HepG2 (cell line): ENCODE data around the gene ARCN1. TPM values are rescaled to one million over a fixed set of nuclear protein-coding genes. Genes with fewer than 3 reads are reported as not detected.

Source experiments
- ATAD3A ChIP-seq: sonication (generic); formaldehyde crosslinking; IDR thresholded peaks from 2 replicates; pipeline ENCODE4 v1.4.0; 2020; ENCODE audit warnings: missing genetic modification reagents
- ATM ChIP-seq: fragments of 450-650 bp; IDR thresholded peaks from 2 replicates; pipeline ENCODE4 v1.7.1; 2017; ENCODE audit warnings: mild to moderate bottlenecking, borderline replicate concordance
- JARID2 ChIP-seq: sonication (generic); formaldehyde crosslinking; IDR thresholded peaks from 2 replicates; pipeline ENCODE4 v1.8.1; 2023; ENCODE audit warnings: missing genetic modification reagents, inconsistent platforms; ENCODE audit not compliant: insufficient replicate concordance
- POLR2AphosphoS5 ChIP-seq: IDR thresholded peaks from 2 replicates; pipeline ENCODE4 v1.6.1; 2012; ENCODE audit warnings: low read depth, low read length
- ZNF224 ChIP-seq: sonication (generic); formaldehyde crosslinking; IDR thresholded peaks from 2 replicates; pipeline ENCODE4 v1.5.0; 2020; ENCODE audit warnings: mild to moderate bottlenecking, missing genetic modification reagents
- ZNF788 ChIP-seq: sonication (generic); formaldehyde crosslinking; IDR thresholded peaks from 2 replicates; pipeline ENCODE4 v1.5.0; 2020; ENCODE audit warnings: mild to moderate bottlenecking, missing genetic modification reagents, borderline replicate concordance
- polyA plus RNA-seq, 8 experiments: library from polyadenylated mRNA; depleted of rRNA in 3 of 8; stranded (reverse) in 7 of 8; unstranded in 1 of 8; fragments of >200 nt; fragmentation: Illumina TruSeq in 4 of 8; extraction: Trizol in 4 of 8; gene quantifications; 2 replicates each; pipeline versions ENCODE4 v1.2.1 to v1.2.3, GENCODE V29; 2011 to 2016; ENCODE audit warnings: low read depth in 4 of 8, missing spikeins in 1 of 8, mixed read lengths in 1 of 8; ENCODE audit not compliant: insufficient read depth in 1 of 8
- total RNA-seq, 5 experiments: library from RNA; depleted of rRNA; stranded (reverse); fragments of >200 nt; fragmentation: Illumina TruSeq; extraction: Trizol; gene quantifications; 2 replicates each; pipeline ENCODE4 v1.2.3, GENCODE V29; 2016; ENCODE audit warnings: low read depth in 1 of 5
- TF ChIP-seq, protein P1 (sequence below): sonication (generic); formaldehyde crosslinking; IDR thresholded peaks from 2 replicates; pipeline ENCODE4 v1.8.0; 2022; ENCODE audit warnings: mild to moderate bottlenecking, missing genetic modification reagents
- TF ChIP-seq, protein P2 (sequence below): sonication (generic); formaldehyde crosslinking; IDR thresholded peaks from 2 replicates; pipeline ENCODE4 v1.5.0; 2020; ENCODE audit warnings: mild to moderate bottlenecking, missing genetic modification reagents
- TF ChIP-seq, protein P3 (sequence below): fragments of 450-650 bp; IDR thresholded peaks from 2 replicates; pipeline ENCODE4 v1.6.1; 2016

Gene ARCN1
- total and polyA plus RNA-seq, 2 of the 13 experiments (the other 11 are each of a cell fraction or from before 2014, with no cell fraction given), result 148 to 200 TPM

DNA sequence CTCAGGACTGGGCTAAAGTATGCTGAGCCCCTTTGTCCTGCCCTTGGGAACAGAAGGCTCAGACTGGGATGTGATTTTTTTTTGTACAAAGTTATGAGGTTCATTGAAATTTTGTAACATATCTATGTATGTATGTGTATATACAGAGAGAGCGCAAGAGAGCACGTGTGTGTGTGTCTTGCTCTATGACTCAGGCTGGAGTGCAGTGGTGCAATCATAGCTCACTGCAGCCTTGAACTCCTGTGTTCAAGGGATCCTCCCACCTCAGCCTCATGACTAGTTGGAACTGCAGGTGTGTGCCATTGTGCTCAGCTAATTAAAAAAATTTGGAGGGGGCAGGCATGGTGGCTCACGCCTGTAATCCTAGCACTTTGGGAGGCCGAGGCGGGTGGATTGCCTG, 35.5 kb upstream of the ARCN1 start (continued):
- no peak for TF ChIP-seq JARID2 (CRISPR knock-in tag)
- TF ChIP-seq, protein P1, sequence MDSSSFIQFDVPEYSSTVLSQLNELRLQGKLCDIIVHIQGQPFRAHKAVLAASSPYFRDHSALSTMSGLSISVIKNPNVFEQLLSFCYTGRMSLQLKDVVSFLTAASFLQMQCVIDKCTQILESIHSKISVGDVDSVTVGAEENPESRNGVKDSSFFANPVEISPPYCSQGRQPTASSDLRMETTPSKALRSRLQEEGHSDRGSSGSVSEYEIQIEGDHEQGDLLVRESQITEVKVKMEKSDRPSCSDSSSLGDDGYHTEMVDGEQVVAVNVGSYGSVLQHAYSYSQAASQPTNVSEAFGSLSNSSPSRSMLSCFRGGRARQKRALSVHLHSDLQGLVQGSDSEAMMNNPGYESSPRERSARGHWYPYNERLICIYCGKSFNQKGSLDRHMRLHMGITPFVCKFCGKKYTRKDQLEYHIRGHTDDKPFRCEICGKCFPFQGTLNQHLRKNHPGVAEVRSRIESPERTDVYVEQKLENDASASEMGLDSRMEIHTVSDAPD (CRISPR knock-in tag), result no peak
- TF ChIP-seq, protein P2, sequence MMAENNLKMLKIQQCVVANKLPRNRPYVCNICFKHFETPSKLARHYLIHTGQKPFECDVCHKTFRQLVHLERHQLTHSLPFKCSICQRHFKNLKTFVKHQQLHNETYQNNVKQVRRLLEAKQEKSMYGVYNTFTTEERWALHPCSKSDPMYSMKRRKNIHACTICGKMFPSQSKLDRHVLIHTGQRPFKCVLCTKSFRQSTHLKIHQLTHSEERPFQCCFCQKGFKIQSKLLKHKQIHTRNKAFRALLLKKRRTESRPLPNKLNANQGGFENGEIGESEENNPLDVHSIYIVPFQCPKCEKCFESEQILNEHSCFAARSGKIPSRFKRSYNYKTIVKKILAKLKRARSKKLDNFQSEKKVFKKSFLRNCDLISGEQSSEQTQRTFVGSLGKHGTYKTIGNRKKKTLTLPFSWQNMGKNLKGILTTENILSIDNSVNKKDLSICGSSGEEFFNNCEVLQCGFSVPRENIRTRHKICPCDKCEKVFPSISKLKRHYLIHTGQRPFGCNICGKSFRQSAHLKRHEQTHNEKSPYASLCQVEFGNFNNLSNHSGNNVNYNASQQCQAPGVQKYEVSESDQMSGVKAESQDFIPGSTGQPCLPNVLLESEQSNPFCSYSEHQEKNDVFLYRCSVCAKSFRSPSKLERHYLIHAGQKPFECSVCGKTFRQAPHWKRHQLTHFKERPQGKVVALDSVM (CRISPR knock-in tag), result 0 out of 2 replicates have a peak, but pooled peaks have one; percentile 16
- no peak for TF ChIP-seq ATAD3A
- TF ChIP-seq ZNF224, result no peak
- TF ChIP-seq, protein P3, sequence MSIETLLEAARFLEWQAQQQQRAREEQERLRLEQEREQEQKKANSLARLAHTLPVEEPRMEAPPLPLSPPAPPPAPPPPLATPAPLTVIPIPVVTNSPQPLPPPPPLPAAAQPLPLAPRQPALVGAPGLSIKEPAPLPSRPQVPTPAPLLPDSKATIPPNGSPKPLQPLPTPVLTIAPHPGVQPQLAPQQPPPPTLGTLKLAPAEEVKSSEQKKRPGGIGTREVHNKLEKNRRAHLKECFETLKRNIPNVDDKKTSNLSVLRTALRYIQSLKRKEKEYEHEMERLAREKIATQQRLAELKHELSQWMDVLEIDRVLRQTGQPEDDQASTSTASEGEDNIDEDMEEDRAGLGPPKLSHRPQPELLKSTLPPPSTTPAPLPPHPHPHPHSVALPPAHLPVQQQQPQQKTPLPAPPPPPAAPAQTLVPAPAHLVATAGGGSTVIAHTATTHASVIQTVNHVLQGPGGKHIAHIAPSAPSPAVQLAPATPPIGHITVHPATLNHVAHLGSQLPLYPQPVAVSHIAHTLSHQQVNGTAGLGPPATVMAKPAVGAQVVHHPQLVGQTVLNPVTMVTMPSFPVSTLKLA, result peak; percentile 24; the same call in 1 of the 2 replicates
- TF ChIP-seq ZNF788 (CRISPR knock-in tag), result no peak
- no peak for TF ChIP-seq POLR2AphosphoS5
- TF ChIP-seq ATM, result no peak
